Measurements from ENCODE around the gene LPO.
A peak's percentile ranks its signal among the peaks of the same experiment; 100 is the strongest.

LPO gene

DNA sequence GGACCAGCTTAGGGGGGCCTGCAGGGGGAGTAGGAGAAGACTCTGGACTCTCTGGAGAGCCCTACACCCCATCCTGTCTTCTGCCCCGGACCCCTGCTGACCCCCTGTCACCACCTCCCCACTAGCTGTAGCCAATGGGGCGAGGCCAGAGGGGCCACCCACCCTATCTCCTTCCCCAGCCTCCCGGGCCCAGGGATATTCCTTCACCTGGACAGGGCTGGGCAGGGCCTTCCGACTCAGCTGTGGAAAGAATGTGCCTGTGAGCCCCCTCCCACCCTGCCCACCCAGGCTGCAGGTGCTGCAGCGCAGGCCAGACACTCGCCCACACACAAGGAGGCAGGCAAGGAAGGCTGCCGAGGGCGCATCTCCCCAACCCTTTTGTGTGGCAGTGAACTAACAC, 67.2 kb downstream of the LPO start:
- peaks cover 18% of the 10 kb centered on the region for H3K36me3 Mint-ChIP-seq (ENCODE audit: low read depth)
- H3K27me3 Mint-ChIP-seq (ENCODE audit: low read depth), result no peaks in the 10 kb centered on the region
- H3K27ac Mint-ChIP-seq, result no peak overlapping the region
- peaks cover 1% of the 10 kb centered on the region for H3K4me1 Mint-ChIP-seq (ENCODE audit: low read depth)
- H3K9me3 Mint-ChIP-seq, result no peaks in the 10 kb centered on the region
- no peak overlapping the region for H3K4me3 Mint-ChIP-seq
- DNase-seq (ENCODE audit: low spot score), result no peak

DNA sequence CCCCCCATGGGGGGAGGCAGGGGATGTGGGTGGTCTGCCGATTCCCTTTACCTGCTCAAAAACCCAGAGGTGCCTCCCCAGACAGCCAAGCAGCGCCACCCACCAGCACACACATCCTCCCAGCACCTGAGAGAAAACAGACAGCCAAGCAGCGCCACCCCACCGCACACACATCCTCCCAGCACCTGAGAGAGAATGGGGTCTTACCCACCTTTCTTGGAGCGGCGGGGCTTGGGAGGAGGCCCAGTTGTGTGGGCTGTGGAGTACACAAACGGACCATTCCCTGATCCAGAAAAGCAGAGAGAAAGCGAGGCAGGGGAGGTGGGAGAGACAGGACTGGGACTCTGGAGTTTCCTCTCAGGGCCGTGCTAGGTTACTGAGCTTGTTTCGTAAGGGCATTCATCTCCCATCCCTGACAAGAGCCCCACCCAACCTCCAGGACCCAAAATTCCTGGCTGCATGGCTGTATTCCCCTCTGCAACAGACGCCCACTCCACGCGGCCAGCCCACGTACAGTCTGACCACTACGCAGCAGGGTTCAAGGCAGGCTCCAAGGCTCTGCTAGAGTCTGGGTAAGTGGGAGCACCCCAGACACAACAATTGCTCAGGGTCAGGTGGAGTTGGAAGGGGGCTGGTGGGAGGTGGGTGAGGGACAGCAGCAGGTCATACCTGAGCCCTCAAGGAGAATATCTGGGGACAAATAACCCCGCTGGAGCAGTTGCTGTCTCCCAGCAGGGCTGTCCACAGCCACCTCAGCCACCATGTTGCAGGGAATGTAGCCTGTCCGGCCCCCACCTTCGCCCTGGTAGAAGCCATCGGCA, 68.0 kb downstream of the LPO start:
- Mint-ChIP-seq H3K36me3 (ENCODE audit: low read depth) (peaks cover 18% of the 10 kb centered on the region), H3K27me3 (ENCODE audit: low read depth) (no peaks in the 10 kb centered on the region), H3K4me3 (no peak overlapping the region), H3K27ac (peak overlapping the region; percentile 45), H3K9me3 (no peaks in the 10 kb centered on the region), H3K4me1 (ENCODE audit: low read depth) (peaks cover 1% of the 10 kb centered on the region)
- no peak for DNase-seq (ENCODE audit: low spot score)

DNA sequence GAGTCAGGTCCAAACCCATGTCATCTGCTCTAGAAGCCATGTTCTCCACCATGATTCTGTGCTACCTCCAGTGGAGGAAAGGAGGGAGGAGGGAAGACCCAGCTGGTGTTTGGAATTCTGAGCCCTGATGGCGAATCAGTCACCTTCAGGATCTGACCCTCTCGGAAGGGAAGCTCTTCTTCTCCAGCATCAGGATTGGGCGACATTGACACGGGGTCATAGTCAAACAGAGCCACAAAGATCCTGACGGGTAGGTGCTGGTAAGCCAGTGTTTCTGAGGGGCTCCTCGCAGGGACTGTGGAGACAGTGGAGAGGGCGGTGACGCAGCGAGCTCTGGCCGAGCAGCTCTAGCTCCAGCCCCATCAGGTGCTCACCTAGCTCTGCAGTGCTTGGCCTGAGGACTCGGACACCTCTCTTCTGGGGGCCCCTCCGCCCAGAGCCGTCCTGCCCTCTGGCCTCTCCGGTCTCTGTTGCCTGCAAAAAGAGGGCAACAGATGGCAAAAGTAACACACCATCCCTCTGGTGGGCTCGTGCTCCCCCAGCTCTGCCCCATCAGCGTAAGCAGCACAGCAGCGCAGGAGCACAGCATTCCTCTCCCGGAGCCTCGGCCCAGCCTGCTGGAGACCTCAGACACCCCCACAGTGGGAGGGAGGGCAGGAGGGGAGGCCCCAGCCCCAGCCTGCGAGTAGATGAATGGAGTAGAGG, 69.2 kb downstream of the LPO start:
- Mint-ChIP-seq H3K9me3 (no peaks in the 10 kb centered on the region), H3K27ac (no peak overlapping the region), H3K27me3 (ENCODE audit: low read depth) (no peaks in the 10 kb centered on the region), H3K4me3 (no peak overlapping the region), H3K4me1 (ENCODE audit: low read depth) (peaks cover 1% of the 10 kb centered on the region), H3K36me3 (ENCODE audit: low read depth) (peaks cover 19% of the 10 kb centered on the region)
- DNase-seq (ENCODE audit: low spot score), result no peak

DNA sequence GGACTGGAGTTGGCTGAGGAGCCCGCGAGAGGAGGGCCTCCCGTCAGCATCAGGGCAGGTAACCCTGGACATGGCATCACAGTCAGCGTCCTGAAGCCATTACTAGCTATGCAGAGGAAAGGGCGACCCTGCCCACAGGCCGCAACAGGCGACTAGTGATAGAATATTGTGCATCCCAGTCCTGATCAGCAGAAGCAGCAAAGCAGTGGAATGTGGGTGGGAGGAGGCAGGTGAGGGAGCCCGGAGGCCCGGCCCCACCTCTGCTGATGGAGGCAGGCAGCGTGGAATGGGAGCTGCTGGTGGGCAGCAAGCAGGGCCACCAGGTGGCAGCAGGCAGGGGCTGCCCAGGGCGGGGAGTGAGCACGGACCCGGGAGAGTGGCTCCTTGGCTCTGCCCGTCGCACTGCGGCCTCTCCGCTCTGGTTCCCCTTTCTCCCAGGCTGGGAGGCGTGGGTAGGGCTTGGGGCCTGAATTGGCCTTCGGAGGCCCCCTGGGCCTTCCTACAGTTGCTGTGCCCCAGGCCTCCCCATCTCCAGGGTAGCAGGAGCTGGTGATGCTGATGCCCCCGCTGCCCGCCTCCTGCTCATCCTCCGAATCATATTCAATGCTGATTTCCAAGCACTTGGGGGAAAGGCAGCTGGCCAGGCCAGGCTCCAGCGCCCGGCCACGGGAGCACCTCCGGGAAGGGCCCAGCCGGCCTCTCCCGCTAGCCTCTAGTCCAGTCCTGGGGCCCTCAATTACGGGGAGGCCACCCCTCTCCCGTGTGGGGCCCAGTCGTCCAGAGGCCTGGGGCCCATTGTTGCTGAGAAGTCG, 70.0 kb downstream of the LPO start:
- no peak for DNase-seq (ENCODE audit: low spot score)
- peaks cover 21% of the 10 kb centered on the region for H3K36me3 Mint-ChIP-seq (ENCODE audit: low read depth)
- peaks cover 1% of the 10 kb centered on the region for H3K4me1 Mint-ChIP-seq (ENCODE audit: low read depth)
- no peaks in the 10 kb centered on the region for H3K27me3 Mint-ChIP-seq (ENCODE audit: low read depth)
- no peak overlapping the region for H3K4me3 Mint-ChIP-seq
- no peak overlapping the region for H3K27ac Mint-ChIP-seq
- no peaks in the 10 kb centered on the region for H3K9me3 Mint-ChIP-seq

DNA sequence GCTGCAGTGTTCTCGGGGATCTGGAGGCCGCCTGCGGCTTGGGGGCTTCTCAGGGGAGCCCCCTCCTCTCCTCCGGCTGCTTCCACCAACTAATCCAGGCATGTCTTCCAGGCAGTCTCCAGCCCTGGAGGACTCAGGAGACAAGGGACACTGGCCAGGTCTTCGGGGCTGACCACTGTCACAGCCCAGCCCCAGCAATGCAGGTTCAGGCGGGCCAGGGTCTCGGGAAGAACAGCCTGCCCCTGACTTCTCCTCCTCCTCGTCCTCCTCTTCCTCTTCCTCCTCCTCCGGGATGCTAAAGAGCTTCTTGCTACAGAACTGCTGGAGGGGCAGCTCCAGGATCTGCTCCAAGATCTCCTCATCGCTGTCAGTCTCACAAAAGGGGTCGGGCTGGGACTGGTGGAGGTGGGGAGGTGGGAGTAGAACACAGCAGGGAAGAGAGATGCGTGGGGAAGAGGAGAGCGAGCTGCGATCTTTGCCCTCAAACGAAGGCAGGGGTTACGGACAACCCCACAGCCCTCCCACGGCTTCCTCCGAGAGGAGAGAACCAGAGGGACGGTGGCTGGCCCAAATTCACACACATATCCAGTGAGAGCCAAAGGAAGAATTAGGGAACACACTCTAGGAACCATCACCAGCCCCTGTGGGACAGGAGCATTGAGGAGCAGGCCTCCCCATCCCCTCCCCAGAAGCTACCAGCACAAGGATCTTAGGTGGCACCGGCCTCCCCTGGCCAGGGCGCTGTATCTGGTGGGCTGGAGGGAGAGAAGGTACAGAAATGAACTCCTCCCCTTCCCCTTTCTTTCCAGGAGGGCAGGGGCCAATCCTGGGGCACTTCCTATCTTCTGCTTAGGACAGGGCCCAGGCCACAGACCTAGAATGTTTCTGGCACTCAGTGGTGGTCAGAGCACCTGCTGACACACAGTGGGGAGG, 70.9 kb downstream of the LPO start:
- H3K4me1 Mint-ChIP-seq (ENCODE audit: low read depth), result peaks cover under 1% of the 10 kb centered on the region

DNA sequence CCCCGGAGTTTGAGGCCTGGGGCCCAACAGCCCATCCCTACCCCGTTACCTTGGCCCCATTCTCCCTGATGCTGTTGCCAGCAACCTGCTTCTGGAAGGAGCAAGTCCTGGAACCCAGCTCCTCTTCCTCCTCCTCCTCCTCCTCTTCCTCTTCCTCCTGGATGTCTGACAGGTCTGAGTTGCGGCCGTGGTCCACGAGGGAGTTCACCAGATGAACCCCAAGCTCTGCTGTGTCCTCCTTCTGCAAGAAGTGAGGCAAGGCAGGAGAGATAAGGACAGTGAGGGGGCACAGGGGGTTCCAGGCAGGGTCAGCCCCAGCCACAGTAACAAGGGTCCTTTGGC, 71.5 kb downstream of the LPO start:
- H3K4me3 Mint-ChIP-seq, result no peak overlapping the region
- peak overlapping the region; percentile 3 for H3K27ac Mint-ChIP-seq
- peaks cover 23% of the 10 kb centered on the region for H3K36me3 Mint-ChIP-seq (ENCODE audit: low read depth)
- no peaks in the 10 kb centered on the region for H3K4me1 Mint-ChIP-seq (ENCODE audit: low read depth)
- DNase-seq (ENCODE audit: low spot score), result no peak
- H3K9me3 Mint-ChIP-seq, result no peaks in the 10 kb centered on the region
- H3K27me3 Mint-ChIP-seq (ENCODE audit: low read depth), result no peaks in the 10 kb centered on the region

More for the DNA sequence above, 70.9 kb downstream of the LPO start:
- H3K27me3 Mint-ChIP-seq (ENCODE audit: low read depth), result no peaks in the 10 kb centered on the region
- H3K27ac Mint-ChIP-seq, result peak overlapping the region; percentile 15
- DNase-seq (ENCODE audit: low spot score), result no peak
- H3K36me3 Mint-ChIP-seq (ENCODE audit: low read depth), result peaks cover 22% of the 10 kb centered on the region
- H3K4me3 Mint-ChIP-seq, result no peak overlapping the region
- no peaks in the 10 kb centered on the region for H3K9me3 Mint-ChIP-seq

DNA sequence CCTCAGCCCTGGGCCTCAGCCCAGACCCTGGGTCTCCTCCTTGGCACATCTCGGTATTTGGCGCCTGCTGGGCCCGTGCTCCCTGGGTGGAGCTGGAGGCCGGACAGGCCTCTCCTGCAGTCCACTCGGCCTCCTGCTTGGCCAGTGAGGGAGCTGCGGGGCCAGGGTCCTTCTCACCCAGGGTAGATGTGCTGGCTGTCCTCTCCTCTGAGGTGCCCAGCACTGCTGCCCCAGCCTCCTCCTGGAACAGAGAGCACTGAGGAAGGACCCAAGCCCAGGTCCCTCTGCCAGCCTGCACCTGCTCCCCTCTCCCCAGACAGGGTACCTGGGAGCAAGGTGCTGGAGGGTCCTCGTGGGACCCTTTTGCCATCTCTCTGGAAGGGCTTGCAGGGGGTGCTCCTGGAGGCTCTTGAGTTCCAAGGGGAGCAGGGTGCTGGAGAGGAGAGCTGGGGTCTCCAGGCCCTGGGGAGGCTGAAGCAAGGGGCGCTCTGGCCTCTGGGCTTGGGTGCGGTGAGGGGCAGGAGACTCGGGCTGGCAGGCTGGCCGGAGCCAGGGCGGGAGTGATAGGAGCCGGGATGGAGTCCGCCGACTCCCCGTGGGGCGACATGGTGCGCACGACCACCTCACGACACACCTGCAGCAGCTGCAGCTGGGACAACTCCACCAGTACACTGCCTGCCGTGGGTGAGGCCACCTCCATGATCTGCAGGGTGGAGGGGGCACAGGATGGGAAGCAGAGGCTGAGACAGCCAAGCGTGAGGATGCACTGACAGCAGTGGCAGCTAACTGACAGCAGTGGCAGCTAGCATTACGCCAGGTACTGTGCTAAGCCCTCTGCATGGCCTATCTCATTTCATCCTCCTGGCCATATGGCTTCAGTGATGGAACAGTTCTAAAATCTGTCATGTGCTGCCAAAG, 72.4 kb downstream of the LPO start:
- no peak overlapping the region for H3K4me3 Mint-ChIP-seq
- H3K36me3 Mint-ChIP-seq (ENCODE audit: low read depth), result peaks cover 30% of the 10 kb centered on the region
- no peaks in the 10 kb centered on the region for H3K27me3 Mint-ChIP-seq (ENCODE audit: low read depth)
- no peak for DNase-seq (ENCODE audit: low spot score)
- H3K4me1 Mint-ChIP-seq (ENCODE audit: low read depth), result no peaks in the 10 kb centered on the region
- H3K9me3 Mint-ChIP-seq, result no peaks in the 10 kb centered on the region
- H3K27ac Mint-ChIP-seq, result no peak overlapping the region

DNA sequence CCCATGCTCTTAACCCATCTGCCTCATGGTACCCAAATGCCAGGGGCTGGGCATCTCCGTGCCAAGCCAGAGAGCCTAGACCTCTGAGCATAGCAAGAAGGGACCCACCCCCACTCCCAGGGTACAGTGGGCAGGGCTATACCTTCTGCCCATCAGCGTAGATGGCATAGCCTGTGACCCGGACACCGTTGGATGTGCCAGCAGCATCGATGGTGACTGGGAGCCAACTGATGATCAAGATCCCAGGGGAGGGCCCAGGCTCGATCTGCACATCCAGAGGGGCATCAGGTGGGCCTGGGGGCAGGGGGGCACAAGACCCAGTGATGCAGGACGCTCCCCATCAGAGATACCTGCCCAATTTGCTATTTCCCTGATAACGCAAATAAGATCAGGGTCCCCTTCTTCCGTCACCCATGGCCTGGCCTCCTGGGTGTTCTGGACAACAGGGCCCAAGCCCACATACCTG, 73.1 kb downstream of the LPO start:
- Mint-ChIP-seq H3K4me3 (no peak overlapping the region), H3K27me3 (ENCODE audit: low read depth) (no peaks in the 10 kb centered on the region), H3K4me1 (ENCODE audit: low read depth) (no peaks in the 10 kb centered on the region), H3K36me3 (ENCODE audit: low read depth) (peaks cover 33% of the 10 kb centered on the region), H3K27ac (no peak overlapping the region), H3K9me3 (no peaks in the 10 kb centered on the region)
- no peak for DNase-seq (ENCODE audit: low spot score)

DNA sequence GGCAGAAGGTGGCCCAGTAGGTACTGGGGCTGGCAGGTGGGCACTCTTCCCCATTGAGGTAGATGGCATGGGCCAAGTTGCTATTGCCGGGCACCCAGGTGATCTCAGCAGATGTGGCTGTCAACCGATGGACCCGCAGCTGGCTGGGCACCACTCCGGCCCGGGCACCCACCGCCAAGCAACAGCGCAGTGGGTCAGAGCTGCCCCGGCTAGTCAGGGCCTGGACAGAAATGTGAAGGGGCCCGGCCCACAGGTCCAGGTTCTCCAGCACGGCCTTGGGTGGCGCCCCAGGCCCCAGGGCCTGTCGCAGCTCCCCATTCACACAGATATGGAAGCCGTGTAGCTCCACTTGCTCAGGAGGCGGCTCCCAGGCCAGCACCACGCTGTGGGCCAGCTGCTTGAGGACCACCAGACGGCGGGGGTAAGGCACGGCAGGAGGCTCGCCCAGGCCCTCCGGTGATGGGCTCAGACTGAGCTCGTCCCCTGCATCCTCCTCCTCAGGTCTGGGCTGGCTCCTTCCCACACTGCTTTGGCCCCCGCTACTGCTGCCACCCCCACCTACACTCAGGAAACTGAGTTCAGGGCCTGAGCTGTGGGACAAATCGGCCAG, 73.7 kb downstream of the LPO start:
- Mint-ChIP-seq H3K4me3 (no peak overlapping the region), H3K27ac (no peak overlapping the region), H3K36me3 (ENCODE audit: low read depth) (peaks cover 30% of the 10 kb centered on the region), H3K4me1 (ENCODE audit: low read depth) (no peaks in the 10 kb centered on the region), H3K27me3 (ENCODE audit: low read depth) (no peaks in the 10 kb centered on the region), H3K9me3 (no peaks in the 10 kb centered on the region)
- no peak for DNase-seq (ENCODE audit: low spot score)

DNA sequence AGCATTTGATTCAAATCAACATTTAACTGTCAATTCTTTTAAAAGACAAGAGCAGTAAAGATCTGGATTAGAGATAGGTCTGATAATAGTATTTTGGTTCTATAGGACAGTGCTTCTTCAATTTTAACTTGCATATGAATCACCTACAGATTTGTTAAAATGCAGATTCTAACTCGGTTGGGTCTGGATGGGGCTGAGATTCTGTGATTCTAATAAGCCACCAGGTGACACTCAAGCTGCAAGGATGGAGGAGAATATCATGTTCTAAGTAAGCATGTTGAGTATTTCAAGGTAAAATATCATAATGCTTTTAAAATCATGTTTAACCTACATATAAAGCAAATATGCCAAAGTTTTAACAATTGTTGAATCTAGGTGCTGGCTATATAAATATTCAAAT, 74.4 kb downstream of the LPO start:
- DNase-seq (ENCODE audit: low spot score), result no peak
- no peak overlapping the region for H3K4me3 Mint-ChIP-seq
- H3K4me1 Mint-ChIP-seq (ENCODE audit: low read depth), result peaks cover 6% of the 10 kb centered on the region
- H3K27ac Mint-ChIP-seq, result no peak overlapping the region
- H3K36me3 Mint-ChIP-seq (ENCODE audit: low read depth), result peaks cover 28% of the 10 kb centered on the region
- H3K27me3 Mint-ChIP-seq (ENCODE audit: low read depth), result no peaks in the 10 kb centered on the region
- no peaks in the 10 kb centered on the region for H3K9me3 Mint-ChIP-seq

DNA sequence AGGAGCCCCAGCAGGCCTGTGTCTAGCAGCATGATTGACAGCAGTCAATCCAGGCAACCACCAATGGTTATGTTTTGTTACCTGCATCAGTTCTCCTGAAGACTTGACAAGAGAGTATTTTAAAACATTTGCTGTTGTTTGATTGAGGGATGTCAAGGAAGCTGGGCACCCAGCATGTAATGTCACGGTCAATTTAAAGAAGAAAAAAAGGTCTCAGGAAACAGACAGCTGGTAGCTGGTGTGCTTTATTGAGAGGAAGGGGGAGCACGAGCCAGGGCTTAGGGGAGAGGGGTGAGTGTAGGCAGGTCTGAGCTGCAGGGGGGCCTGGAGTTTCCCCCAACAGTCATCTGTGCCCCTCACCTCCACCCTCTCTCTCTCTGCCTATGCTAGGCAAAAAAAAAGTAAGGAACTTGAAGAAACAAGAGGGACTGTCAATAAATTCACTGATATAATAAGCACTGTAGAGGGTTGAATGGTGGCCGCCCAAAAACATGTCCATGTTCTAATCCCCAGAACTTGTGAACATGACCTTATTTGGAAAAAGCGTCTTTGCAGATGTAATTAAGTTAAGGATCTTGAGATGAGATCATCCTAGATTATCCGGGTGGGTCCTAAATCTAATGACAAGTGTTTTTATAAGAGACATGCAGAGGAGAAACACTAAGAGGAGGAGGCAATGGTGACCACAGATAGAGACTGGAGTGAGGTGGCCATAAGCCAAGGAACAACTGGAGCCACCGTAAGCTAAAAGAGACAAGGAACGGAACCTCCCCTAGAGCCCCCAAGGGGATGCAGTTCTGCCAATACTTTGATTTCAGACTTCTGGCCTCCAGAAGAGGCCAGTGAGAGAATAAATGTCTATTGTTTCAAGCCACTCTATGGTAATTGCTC, 75.7 kb downstream of the LPO start:
- H3K27ac Mint-ChIP-seq, result peak overlapping the region; percentile 42
- no peak for DNase-seq (ENCODE audit: low spot score)
- H3K4me3 Mint-ChIP-seq, result no peak overlapping the region
- H3K27me3 Mint-ChIP-seq (ENCODE audit: low read depth), result no peaks in the 10 kb centered on the region
- no peaks in the 10 kb centered on the region for H3K9me3 Mint-ChIP-seq
- peaks cover 9% of the 10 kb centered on the region for H3K4me1 Mint-ChIP-seq (ENCODE audit: low read depth)
- peaks cover 28% of the 10 kb centered on the region for H3K36me3 Mint-ChIP-seq (ENCODE audit: low read depth)

DNA sequence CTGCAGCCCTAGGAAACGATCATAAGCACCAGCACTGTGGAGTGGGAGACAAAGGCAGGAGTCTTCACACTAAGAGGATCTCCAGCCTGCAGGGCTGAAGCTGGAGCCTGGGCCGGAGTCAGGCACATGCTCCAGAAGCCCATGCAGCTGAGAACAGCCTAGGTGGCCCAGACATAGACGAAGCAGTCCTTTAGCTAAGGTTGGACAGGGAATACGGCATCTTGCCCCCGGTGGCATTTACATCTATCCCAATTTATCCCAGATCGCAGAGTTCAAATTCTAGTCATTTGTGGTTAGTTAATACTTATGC, 76.3 kb downstream of the LPO start:
- Mint-ChIP-seq H3K27ac (no peak overlapping the region), H3K27me3 (ENCODE audit: low read depth) (no peaks in the 10 kb centered on the region), H3K9me3 (no peaks in the 10 kb centered on the region), H3K4me1 (ENCODE audit: low read depth) (peaks cover 9% of the 10 kb centered on the region), H3K36me3 (ENCODE audit: low read depth) (peaks cover 28% of the 10 kb centered on the region), H3K4me3 (no peak overlapping the region)
- DNase-seq (ENCODE audit: low spot score), result no peak
